Subcutaneous adipose tissue (tissue), 4 donors: ENCODE measurements around the gene FIZ1. TPM values are rescaled to one million over a fixed set of nuclear protein-coding genes. Genes with fewer than 3 reads are reported as not detected.

Experiments used
- total RNA-seq, 4 donors: library from RNA; depleted of rRNA; stranded (reverse); fragments of >200 nt; gene quantifications; one replicate each; pipeline ENCODE4 v1.1.0, GENCODE V29; 2016
- TF ChIP-seq, protein P1 (sequence below): fragments of 450-650 bp; IDR thresholded peaks from one replicate; pipeline ENCODE4 v1.5.1; 2016; ENCODE audit warnings: low read depth, mild to moderate bottlenecking, control low read depth, antibody characterized with exemption, moderate library complexity

The FIZ1 gene
- total RNA-seq, 4 donors from 2014 or later = 1.8 to 12.1 (median 2.7) TPM

DNA sequence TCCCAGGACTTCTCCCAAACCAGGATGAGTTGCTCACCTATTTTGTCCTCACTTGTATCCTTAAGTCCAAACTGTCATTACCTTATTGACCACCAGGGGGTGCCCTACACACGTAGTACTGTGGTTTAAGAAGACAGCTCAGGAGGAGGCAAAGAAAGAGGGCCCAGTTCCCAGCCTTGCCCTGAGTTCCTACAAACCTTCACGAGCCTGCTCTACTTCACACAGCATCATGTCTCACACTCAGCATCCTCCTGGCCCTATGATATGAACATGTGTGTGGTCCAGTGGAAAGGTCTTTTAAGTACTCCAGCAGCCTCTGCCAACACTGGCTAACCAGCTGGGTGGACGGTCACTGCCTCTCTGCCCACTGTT is 33.1 kb upstream of the FIZ1 start:
- TF ChIP-seq, protein P1, sequence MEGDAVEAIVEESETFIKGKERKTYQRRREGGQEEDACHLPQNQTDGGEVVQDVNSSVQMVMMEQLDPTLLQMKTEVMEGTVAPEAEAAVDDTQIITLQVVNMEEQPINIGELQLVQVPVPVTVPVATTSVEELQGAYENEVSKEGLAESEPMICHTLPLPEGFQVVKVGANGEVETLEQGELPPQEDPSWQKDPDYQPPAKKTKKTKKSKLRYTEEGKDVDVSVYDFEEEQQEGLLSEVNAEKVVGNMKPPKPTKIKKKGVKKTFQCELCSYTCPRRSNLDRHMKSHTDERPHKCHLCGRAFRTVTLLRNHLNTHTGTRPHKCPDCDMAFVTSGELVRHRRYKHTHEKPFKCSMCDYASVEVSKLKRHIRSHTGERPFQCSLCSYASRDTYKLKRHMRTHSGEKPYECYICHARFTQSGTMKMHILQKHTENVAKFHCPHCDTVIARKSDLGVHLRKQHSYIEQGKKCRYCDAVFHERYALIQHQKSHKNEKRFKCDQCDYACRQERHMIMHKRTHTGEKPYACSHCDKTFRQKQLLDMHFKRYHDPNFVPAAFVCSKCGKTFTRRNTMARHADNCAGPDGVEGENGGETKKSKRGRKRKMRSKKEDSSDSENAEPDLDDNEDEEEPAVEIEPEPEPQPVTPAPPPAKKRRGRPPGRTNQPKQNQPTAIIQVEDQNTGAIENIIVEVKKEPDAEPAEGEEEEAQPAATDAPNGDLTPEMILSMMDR = no peak

DNA sequence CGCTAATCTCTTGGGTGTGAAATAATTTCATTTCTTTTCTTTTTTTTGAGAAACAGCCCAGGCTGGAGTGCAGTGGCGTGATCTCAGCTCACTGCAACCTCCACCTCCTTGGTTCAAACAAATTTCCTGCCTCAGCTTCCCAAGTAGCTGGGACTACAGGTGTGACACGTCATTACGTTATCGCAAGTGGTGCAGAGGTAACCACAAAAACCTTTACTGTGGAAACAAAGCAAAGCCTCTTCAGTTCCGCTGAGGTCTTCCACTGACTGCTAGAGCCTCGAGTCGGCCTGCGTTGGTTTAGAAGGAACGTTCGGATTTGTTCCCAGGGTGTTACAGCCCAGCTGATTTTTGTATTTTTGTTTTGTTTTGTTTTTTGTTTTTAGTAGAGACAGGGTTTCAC is 27.0 kb upstream of the FIZ1 start:
- TF ChIP-seq, protein P1 = no peak

DNA sequence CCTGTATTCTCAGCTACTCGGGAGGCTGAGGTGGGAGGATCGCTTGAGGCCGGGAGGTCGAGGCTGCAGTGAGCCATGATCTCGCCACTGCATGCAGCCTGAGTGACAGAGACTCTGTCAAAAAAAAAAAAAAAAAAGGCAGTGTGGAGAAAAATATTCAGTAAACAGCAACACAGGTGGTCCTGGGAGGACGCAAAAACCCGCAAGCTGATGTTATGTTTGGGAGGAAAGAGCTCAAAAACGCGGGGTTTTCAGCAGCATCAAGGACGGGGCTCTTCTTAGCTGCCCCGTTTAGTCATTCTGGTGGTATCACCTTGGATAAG is 25.6 kb upstream of the FIZ1 start:
- TF ChIP-seq, protein P1 = no peak

DNA sequence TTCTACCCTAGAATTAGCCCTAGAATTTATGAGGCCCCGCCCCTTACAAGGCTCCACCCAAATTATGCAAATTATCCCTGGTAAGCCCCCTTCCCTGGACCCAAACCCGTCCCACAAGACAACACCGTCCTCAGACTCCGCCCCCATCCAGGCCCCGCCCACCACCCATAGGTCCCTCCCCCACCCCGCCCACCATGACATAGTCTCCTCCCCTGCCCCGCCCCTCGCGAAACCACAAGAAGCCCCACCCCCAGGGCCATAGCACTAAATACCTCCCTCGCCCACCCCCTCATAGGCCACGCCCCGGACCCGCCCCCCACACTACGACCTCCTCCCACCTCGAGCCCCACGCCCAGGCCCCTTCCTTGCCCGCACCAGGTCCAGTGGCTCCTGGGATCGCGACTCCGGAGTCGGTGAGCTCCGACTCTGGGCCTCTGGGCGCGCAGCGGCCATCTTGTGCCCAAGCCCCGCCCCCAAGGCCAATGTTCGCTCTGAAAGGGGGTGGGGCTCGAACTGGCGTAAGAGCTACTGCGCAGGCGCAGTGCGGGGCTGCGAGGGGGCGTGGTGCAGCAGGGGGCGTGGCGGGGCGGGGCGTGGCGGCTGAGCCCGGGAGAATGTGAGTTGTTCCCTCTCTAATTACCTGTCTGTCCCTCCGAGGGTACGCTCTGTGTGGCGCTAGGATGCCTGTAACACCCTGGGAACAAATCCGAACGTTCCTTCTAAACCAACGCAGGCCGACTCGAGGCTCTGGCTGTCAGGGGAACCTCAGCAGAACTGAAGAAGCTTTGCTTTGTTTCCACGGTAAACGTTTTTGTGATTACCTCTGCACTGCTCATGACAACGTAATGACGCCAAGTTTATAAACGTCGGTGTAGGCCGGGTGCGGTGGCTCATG is 25.0 kb upstream of the FIZ1 start, which contains the start of gene ZNF784:
TSS of gene ZNF784 (minus strand) at position 458 of the 895 bp plus-strand sequence. CDS start at position 453, 5 bp downstream.
- TF ChIP-seq, protein P1 = no peak

DNA sequence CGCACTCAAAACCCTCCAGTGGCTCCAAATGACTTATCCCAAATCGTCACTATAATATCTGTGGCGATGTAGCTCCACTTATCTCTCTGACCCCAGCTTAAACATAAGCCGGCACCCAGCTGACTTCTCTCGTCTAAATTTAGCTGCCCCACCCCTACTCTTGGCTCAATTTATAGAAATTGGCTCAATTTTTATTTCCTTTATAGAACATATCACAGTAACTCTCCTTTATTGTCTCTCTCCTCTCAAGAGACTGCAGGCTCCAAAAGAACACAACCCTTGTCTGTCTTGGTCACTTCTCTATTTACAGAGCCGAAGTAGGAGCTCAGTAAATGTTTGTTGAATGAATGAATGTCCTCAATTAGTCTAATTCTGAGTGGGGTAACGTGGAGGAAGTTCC is 24.2 kb upstream of the FIZ1 start:
- TF ChIP-seq, protein P1 = no peak

DNA sequence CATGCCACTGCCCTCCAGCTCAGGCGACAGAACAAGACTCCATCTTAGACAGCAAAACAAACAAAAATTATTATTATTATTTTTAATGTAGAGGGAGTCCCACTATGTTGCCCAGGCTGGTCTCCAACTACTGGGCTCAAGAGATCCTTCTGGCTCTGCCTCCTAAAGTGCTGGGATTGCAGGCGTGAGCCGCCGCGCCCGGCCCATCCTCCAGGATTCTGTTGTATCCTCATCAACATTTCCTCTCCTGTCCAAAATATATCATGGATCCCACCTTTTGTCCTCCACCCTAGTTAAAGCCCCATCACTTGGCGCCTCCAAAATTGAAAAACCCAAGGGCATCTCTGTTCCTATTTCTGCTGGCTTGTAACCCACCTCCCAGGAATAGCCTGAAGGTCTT is 23.8 kb upstream of the FIZ1 start:
- TF ChIP-seq, protein P1 = no peak

DNA sequence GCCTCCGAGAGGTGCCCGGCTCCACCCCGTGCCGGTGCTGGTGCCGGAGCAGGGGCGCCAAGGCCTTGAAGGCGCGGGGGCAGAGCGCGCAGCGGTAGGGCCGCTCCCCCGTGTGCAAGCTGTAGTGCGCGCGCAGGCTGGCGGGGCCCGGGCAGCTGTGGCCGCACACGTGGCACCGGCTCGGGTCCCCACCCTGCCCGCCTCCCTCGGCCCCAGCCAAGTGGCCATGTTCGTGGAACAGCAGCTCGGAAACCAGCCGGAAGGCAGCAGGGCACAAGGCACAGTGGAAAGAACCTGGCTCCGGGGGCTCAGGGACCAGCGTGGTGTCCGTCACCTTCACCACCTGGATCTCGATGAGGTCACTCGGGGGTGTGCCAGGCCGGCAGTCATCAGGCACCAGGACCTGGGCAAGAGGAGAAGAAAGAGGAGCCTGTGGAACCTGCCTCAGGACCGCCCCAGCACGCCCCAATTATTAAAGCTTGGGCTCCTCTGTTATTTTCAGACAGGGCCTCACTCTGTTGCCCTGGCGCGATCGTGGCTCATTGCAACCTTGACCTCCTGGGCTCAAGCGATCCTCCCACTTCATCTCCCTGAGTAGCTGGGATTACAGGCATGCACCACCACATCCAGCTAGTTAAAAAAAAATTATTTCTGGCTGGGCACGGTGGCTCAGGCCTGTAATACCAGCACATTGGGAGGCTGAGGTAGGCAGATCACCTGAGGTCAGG is 23.1 kb upstream of the FIZ1 start:
- TF ChIP-seq, protein P1 = no peak
